ENCODE data around the gene ZNF692. TPM values are rescaled to one million over a fixed set of nuclear protein-coding genes. Genes with fewer than 3 reads are reported as not detected.
A peak's percentile ranks its signal among the peaks of the same experiment; 100 is the strongest.

Gene ZNF692
- total and polyA plus RNA-seq, 4 donors, result 7.8 to 16.3 (median 10.4) TPM

DNA sequence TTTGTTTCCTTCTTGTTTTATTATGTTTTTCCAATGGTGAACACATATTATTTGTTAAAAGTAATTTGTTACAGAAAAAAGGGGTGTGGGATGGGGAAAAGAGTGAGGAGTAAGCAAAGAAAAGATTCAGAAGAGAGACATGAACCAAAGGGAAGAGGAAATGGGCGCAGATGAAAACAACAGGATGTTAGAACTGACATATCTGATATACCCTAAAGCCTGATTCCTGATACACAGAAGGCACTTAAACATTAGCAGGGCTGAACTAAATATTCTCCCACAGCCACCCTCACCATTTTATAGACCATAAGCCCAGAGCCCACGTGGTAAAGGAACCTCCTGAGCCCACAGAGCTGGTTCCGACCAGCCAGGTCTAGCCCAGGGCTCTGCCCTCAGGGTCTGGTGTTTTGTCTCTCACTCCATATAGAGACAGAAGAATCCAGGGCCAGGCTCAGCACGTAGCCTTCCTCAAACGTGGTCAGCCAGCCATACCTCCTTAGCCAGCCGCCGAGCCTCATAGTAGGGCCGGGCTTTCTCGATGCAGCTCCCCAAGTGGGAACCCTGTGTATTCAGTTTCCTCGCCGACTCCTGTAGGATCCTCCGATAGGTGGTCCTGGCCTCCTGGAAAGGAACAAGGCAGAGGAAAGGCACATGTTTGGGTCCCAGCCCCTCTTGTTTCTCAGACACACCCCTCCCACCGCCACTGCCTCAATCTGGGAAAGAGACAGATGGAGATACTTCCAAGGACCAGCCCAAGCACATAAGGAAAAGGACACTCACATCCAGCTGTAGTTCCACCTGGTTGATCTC lies 42.6 kb downstream of the ZNF692 start:
- Histone ChIP-seq H3K4me3 (ENCODE audit: low read depth in 1 of 3, low read length in 3 of 3) (no peak overlapping the region), H3K4me1 (ENCODE audit: control insufficient read depth in 4 of 4, insufficient read depth in 4 of 4, low read length in 3 of 4) (peaks cover 4 to 17% (median 8%) of the 10 kb centered on the region in 4 donors), H3K9me3 (ENCODE audit: control insufficient read depth in 4 of 4, low read length in 3 of 4) (no peaks in the 10 kb centered on the region), H3K27me3 (ENCODE audit: control insufficient read depth in 4 of 4, insufficient read depth in 4 of 4, low read length in 3 of 4) (no peaks in the 10 kb centered on the region), H3K9ac (ENCODE audit: low read depth in 1 of 2, low read length in 2 of 2) (no peak overlapping the region), H3K27ac (ENCODE audit: low read depth in 1 of 2, low read length in 2 of 2) (no peak overlapping the region), H3K36me3 (ENCODE audit: control insufficient read depth in 4 of 4, insufficient read depth in 3 of 4, low read depth in 1 of 4, low read length in 3 of 4) (peaks cover 9 to 43% (median 25%) of the 10 kb centered on the region in 4 donors)
- DNase-seq (ENCODE audit: low spot score), result peak; percentile 16
- 92% methylated on average over 13 of the region's 13 CpGs for WGBS
- no peak for TF ChIP-seq NR2F2 (IDR thresholded peaks at IDR 0.05)
- TF ChIP-seq, protein P1, sequence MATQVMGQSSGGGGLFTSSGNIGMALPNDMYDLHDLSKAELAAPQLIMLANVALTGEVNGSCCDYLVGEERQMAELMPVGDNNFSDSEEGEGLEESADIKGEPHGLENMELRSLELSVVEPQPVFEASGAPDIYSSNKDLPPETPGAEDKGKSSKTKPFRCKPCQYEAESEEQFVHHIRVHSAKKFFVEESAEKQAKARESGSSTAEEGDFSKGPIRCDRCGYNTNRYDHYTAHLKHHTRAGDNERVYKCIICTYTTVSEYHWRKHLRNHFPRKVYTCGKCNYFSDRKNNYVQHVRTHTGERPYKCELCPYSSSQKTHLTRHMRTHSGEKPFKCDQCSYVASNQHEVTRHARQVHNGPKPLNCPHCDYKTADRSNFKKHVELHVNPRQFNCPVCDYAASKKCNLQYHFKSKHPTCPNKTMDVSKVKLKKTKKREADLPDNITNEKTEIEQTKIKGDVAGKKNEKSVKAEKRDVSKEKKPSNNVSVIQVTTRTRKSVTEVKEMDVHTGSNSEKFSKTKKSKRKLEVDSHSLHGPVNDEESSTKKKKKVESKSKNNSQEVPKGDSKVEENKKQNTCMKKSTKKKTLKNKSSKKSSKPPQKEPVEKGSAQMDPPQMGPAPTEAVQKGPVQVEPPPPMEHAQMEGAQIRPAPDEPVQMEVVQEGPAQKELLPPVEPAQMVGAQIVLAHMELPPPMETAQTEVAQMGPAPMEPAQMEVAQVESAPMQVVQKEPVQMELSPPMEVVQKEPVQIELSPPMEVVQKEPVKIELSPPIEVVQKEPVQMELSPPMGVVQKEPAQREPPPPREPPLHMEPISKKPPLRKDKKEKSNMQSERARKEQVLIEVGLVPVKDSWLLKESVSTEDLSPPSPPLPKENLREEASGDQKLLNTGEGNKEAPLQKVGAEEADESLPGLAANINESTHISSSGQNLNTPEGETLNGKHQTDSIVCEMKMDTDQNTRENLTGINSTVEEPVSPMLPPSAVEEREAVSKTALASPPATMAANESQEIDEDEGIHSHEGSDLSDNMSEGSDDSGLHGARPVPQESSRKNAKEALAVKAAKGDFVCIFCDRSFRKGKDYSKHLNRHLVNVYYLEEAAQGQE (IDR thresholded peaks at IDR 0.05), result no peak
- TF ChIP-seq FOXA1 (IDR thresholded peaks at IDR 0.05), result no peak
- no peak for TF ChIP-seq HNF4G (IDR thresholded peaks at IDR 0.05)
- TF ChIP-seq, protein P2, sequence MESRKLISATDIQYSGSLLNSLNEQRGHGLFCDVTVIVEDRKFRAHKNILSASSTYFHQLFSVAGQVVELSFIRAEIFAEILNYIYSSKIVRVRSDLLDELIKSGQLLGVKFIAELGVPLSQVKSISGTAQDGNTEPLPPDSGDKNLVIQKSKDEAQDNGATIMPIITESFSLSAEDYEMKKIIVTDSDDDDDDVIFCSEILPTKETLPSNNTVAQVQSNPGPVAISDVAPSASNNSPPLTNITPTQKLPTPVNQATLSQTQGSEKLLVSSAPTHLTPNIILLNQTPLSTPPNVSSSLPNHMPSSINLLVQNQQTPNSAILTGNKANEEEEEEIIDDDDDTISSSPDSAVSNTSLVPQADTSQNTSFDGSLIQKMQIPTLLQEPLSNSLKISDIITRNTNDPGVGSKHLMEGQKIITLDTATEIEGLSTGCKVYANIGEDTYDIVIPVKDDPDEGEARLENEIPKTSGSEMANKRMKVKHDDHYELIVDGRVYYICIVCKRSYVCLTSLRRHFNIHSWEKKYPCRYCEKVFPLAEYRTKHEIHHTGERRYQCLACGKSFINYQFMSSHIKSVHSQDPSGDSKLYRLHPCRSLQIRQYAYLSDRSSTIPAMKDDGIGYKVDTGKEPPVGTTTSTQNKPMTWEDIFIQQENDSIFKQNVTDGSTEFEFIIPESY (IDR thresholded peaks at IDR 0.05), result no peak
- TF ChIP-seq SP1 (IDR thresholded peaks at IDR 0.05), result no peak
- TF ChIP-seq HNF4A (conservative IDR thresholded peaks at IDR 0.05), result no peak
- no peak for TF ChIP-seq EGR1 (IDR thresholded peaks at IDR 0.05; ENCODE audit: low read depth in 2 of 2)
- TF ChIP-seq, protein P3, sequence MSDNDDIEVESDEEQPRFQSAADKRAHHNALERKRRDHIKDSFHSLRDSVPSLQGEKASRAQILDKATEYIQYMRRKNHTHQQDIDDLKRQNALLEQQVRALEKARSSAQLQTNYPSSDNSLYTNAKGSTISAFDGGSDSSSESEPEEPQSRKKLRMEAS (IDR thresholded peaks at IDR 0.05), result no peak
- no peak for TF ChIP-seq GABPA (IDR thresholded peaks at IDR 0.05 in 1 of 2, conservative IDR thresholded peaks at IDR 0.05 in 1 of 2)
- TF ChIP-seq FOXA2 (IDR thresholded peaks at IDR 0.05), result no peak
- no peak for TF ChIP-seq TAF1 (conservative IDR thresholded peaks at IDR 0.05)
- no peak for TF ChIP-seq RAD21 (IDR thresholded peaks at IDR 0.05)
- TF ChIP-seq RXRA (IDR thresholded peaks at IDR 0.05), result no peak
- no peak for TF ChIP-seq YY1 (IDR thresholded peaks at IDR 0.05)
- TF ChIP-seq ATF3 (IDR thresholded peaks at IDR 0.05), result no peak
- TF ChIP-seq, protein P4, sequence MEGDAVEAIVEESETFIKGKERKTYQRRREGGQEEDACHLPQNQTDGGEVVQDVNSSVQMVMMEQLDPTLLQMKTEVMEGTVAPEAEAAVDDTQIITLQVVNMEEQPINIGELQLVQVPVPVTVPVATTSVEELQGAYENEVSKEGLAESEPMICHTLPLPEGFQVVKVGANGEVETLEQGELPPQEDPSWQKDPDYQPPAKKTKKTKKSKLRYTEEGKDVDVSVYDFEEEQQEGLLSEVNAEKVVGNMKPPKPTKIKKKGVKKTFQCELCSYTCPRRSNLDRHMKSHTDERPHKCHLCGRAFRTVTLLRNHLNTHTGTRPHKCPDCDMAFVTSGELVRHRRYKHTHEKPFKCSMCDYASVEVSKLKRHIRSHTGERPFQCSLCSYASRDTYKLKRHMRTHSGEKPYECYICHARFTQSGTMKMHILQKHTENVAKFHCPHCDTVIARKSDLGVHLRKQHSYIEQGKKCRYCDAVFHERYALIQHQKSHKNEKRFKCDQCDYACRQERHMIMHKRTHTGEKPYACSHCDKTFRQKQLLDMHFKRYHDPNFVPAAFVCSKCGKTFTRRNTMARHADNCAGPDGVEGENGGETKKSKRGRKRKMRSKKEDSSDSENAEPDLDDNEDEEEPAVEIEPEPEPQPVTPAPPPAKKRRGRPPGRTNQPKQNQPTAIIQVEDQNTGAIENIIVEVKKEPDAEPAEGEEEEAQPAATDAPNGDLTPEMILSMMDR (IDR thresholded peaks at IDR 0.05; ENCODE audit: low read depth, low read length, missing input control), result no peak
- TF ChIP-seq JUND (IDR thresholded peaks at IDR 0.05), result no peak
